HG03558 (cell line): Measurements from ENCODE around the gene INPP5A.

Source experiments
- ATAC-seq: cut with Tn5 transposase; IDR thresholded peaks from one replicate; pipeline ENCODE4 v1.9.1; 2021; ENCODE audit warnings: moderate number of reproducible peaks; ENCODE audit not compliant: unreplicated experiment; ENCODE audit errors: extremely low read depth

The INPP5A gene

GRCh38 chr10:132516771-132517725, 20.5 kb upstream of the INPP5A start:
- no peak for ATAC-seq

GRCh38 chr10:132517951-132518521, 19.6 kb upstream of the INPP5A start:
- no peak for ATAC-seq

GRCh38 chr10:132518572-132519381, 18.8 kb upstream of the INPP5A start:
- ATAC-seq: no peak

- ATAC-seq: no peak
Observed at GRCh38 chr10:132519382-132520176, 18.0 kb upstream of the INPP5A start.

GRCh38 chr10:132520177-132520811, 17.3 kb upstream of the INPP5A start:
- no peak for ATAC-seq

GRCh38 chr10:132521041-132521465, 16.5 kb upstream of the INPP5A start:
- no peak for ATAC-seq

- ATAC-seq: no peak
Observed at GRCh38 chr10:132521466-132522102, 16.0 kb upstream of the INPP5A start.

GRCh38 chr10:132522521-132523411, 14.8 kb upstream of the INPP5A start:
- no peak for ATAC-seq

- ATAC-seq: no peak
Observed at GRCh38 chr10:132523561-132524442, 13.8 kb upstream of the INPP5A start.

GRCh38 chr10:132524443-132525285, 12.9 kb upstream of the INPP5A start:
- ATAC-seq: no peak

GRCh38 chr10:132526676-132527075, 10.9 kb upstream of the INPP5A start:
- ATAC-seq: no peak

- no peak for ATAC-seq
Observed at GRCh38 chr10:132527339-132528063, 10.1 kb upstream of the INPP5A start.

- ATAC-seq: no peak
Observed at GRCh38 chr10:132528064-132528691, 9.4 kb upstream of the INPP5A start.

GRCh38 chr10:132532179-132532578, 5.4 kb upstream of the INPP5A start:
- ATAC-seq: no peak
